Esophagus squamous epithelium (tissue), 4 donors: ENCODE results near the gene IL34.

Source experiments
- POLR2A ChIP-seq, 4 donors: fragments of 450-650 bp; IDR thresholded peaks; one replicate each; pipeline ENCODE4 v1.6.1; 2017; ENCODE audit warnings: antibody characterized with exemption in 4 of 4, mild to moderate bottlenecking in 4 of 4, moderate library complexity in 3 of 4
- TF ChIP-seq, protein P1 (sequence below), 6 experiments: fragments of 450-650 bp in 4 of 6; fragments of 200-600 bp in 2 of 6; sonication (generic) in 2 of 6; IDR thresholded peaks; one replicate each; pipeline ENCODE4 v1.5.1; 2016 to 2019; ENCODE audit warnings: antibody characterized with exemption in 6 of 6, mild to moderate bottlenecking in 4 of 6, moderate library complexity in 4 of 6

DNA sequence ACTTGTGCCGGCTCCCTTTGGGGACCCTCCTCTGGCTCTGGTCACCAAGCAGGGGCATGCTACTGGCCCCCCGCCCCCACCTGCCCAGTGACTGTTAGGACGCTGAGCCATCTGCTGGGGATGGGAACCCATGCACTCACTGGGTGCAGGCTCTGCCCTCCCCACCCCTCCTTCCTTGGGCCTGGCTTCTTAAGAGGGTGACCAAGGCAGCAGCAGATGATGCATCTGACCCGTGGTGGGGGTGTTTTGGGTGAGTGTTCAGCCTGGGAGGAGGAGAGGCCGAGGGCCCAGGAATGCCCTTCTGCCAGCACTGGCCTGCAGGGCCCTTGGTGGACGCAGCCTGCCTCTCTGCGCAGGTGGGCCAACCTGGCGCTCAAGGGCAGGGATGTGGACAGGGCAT, 58.7 kb downstream of the IL34 start:
- TF ChIP-seq, protein P1, sequence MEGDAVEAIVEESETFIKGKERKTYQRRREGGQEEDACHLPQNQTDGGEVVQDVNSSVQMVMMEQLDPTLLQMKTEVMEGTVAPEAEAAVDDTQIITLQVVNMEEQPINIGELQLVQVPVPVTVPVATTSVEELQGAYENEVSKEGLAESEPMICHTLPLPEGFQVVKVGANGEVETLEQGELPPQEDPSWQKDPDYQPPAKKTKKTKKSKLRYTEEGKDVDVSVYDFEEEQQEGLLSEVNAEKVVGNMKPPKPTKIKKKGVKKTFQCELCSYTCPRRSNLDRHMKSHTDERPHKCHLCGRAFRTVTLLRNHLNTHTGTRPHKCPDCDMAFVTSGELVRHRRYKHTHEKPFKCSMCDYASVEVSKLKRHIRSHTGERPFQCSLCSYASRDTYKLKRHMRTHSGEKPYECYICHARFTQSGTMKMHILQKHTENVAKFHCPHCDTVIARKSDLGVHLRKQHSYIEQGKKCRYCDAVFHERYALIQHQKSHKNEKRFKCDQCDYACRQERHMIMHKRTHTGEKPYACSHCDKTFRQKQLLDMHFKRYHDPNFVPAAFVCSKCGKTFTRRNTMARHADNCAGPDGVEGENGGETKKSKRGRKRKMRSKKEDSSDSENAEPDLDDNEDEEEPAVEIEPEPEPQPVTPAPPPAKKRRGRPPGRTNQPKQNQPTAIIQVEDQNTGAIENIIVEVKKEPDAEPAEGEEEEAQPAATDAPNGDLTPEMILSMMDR (IDR thresholded peaks at IDR 0.05), result no peak
- no peak for TF ChIP-seq POLR2A (IDR thresholded peaks at IDR 0.05)
